NCI-H510A treated with DMSO at 0.1 percent for 48 hours (cell line): ENCODE measurements around the gene FEM1B.
A peak's percentile ranks its signal among the peaks of the same experiment; 100 is the strongest.
"Not testable (repeated sequence)": the region's sequence is repeated elsewhere in the genome, so short reads cannot be mapped to it uniquely, and the experiment has no call there.

ENCODE experiments used
- DNase-seq: peaks from one replicate; lab custom pipeline; 2025; lab: John Stamatoyannopoulos, UW

FEM1B gene

GRCh38 chr15:68277603-68278344, at the start of gene FEM1B:
TSS of gene FEM1B (plus strand) at chr15:68277745. CDS start at chr15:68278418, 673 bp downstream.
- DNase-seq, result peak; percentile 80

- peak; percentile 21 for DNase-seq
Measured at GRCh38 chr15:68228143-68228970, 49.2 kb upstream of the FEM1B start.

- DNase-seq, result no peak
Measured at GRCh38 chr15:68228971-68229385, 48.6 kb upstream of the FEM1B start.

GRCh38 chr15:68229386-68230156, 48.0 kb upstream of the FEM1B start, which contains the start of gene CLN6:
TSS of gene CLN6 (minus strand) at chr15:68229728. CDS start at chr15:68229584, 144 bp downstream.
- DNase-seq, result peak; percentile 55

GRCh38 chr15:68230157-68231100, 47.1 kb upstream of the FEM1B start:
- no peak for DNase-seq

GRCh38 chr15:68231102-68231818, 46.3 kb upstream of the FEM1B start:
- no peak for DNase-seq

- no peak for DNase-seq
Measured at GRCh38 chr15:68232449-68232848, 45.1 kb upstream of the FEM1B start.

- no peak for DNase-seq
Measured at GRCh38 chr15:68232937-68233336, 44.6 kb upstream of the FEM1B start.

- no peak for DNase-seq
Measured at GRCh38 chr15:68234060-68234459, 43.5 kb upstream of the FEM1B start.

GRCh38 chr15:68234520-68234919, 43.0 kb upstream of the FEM1B start:
- DNase-seq, result not testable (repeated sequence)

GRCh38 chr15:68235022-68235421, 42.5 kb upstream of the FEM1B start:
- no peak for DNase-seq

GRCh38 chr15:68239025-68239424, 38.5 kb upstream of the FEM1B start:
- no peak for DNase-seq

- no peak for DNase-seq
Measured at GRCh38 chr15:68241088-68241935, 36.2 kb upstream of the FEM1B start.

- no peak for DNase-seq
Measured at GRCh38 chr15:68244235-68244634, 33.3 kb upstream of the FEM1B start.

- no peak for DNase-seq
Measured at GRCh38 chr15:68249058-68249713, 28.4 kb upstream of the FEM1B start.

GRCh38 chr15:68252925-68253534, 24.5 kb upstream of the FEM1B start:
- DNase-seq, result peak; percentile 76

GRCh38 chr15:68256675-68257450, 20.7 kb upstream of the FEM1B start:
- DNase-seq, result peak; percentile 78

GRCh38 chr15:68258692-68259091, 18.9 kb upstream of the FEM1B start:
- no peak for DNase-seq
